NOMO-1 (cell line): ENCODE measurements around the gene MYO16.
A peak's percentile ranks its signal among the peaks of the same experiment; 100 is the strongest.

ENCODE experiments used
- DNase-seq, 2 experiments: peaks; one replicate each; lab custom pipeline; 2025; ENCODE audit not compliant: unreplicated experiment in 2 of 2; lab: John Stamatoyannopoulos, UW

MYO16 gene

GRCh38 chr13:108924134-108924533 is 294.7 kb downstream of the MYO16 start:
- no peak for DNase-seq

- no peak for DNase-seq
These were observed 295.1 kb downstream of the MYO16 start for GRCh38 chr13:108924541-108924940.

DNA sequence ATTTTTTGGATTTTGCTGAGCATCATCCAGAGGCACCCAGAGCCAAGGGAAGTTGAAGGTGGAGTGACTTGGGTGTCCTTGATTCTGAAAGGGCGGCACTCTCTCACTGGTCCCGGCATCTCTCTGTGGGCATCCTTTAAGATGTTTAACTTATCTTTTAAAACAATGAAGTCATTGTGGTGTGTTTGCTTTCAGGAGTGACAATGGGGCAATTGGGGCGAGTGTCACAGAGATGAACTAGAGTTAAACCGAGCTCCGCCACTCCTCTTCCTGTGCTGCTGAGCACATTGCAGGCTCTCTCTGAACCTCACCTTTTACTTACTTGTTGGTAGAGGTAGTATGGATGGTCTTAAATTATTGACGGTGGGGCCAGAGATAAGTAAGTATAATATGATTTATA is 295.7 kb downstream of the MYO16 start:
- no peak for DNase-seq

GRCh38 chr13:108926862-108927261 is 297.5 kb downstream of the MYO16 start:
- DNase-seq: no peak

GRCh38 chr13:108927615-108928014 is 298.2 kb downstream of the MYO16 start:
- DNase-seq: no peak

GRCh38 chr13:108929532-108930206 is 300.3 kb downstream of the MYO16 start:
- no peak for DNase-seq

- peak; percentile 36 to 49 for DNase-seq
These were observed 302.8 kb downstream of the MYO16 start for GRCh38 chr13:108932196-108932595.

DNA sequence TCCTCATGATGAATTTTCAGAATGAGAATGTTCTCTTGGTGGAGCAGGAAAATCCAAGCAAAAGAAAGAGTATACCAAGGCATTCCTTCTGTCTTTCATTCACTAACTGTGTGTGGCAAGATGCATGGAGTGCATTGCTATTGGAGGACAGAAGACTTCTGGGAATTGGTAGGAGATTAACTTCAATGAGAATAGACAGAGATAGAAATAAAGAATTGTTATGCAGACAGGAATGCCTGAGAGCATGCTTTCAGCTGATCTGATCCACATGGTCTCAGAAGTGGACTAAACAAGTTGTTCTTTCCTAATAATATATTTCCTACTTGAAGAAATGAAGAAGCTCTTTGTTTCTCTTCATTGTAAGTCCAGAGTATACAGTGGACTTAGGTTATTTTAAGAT is 303.6 kb downstream of the MYO16 start:
- DNase-seq: no peak

GRCh38 chr13:108938155-108938554 is 308.7 kb downstream of the MYO16 start:
- DNase-seq: no peak

- peak in 1 of 2 experiments; percentile 6 for DNase-seq
These were observed 310.7 kb downstream of the MYO16 start for GRCh38 chr13:108940121-108940520.

DNA sequence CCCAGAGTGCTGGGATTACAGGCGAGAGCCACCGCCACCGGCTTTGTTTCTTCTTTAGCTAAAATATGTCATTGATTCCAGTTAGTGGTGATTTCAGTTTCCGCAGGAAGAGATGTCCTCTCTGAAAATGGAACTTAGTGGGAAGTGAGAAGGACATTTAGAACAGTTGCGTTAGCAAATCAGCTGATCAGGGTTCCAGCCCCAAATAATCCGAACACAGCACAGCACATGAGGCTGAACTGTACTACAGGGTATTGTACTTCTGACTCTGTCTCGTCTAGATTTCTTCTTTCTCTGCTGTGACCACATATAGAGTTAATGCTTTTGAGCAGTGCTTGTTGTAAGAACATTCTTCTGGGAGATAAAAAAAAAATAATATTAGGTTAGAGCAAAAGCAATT is 314.4 kb downstream of the MYO16 start:
- no peak for DNase-seq

DNA sequence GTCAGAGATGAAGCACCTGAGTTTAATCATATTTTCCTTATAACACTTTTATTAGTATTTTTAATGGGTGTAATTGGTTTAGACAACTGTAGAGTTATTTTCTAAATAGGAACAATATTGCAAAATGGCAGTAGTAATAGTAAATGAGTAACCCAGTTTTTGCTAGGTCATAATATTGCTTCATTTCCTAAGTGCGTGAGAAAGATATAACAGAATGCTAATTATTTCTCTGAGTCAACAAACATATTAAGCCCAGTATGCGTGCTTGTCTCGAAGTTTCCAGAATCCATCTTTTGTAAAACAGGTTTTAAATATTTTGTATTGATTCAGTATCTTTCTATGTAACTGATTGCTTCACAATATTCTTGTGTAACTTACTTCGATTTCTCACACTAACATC is 315.3 kb downstream of the MYO16 start:
- DNase-seq: peak; percentile 56 to 80

DNA sequence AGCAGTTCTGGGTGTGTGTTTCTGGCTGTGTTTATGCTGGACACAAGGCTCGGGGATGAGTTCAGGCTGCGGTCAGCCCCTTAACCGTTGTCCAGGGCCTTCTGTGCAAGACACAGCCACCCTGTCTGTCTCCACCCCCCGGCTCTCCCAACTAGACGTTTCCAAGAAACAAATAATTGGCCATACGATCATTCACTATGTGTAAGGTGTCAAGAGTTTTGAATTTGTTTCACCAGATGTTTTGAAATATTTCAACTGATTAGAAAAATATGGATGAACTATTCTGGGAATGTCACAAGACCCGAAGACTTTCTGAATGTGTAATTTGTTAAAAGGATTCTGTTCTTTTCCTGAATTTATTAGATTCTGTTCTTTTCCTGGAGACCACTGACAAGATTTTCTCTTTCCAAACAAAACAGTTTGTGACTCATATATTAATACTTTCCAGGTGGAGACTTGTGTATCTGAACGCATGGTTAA is 318.2 kb downstream of the MYO16 start:
- no peak for DNase-seq

DNA sequence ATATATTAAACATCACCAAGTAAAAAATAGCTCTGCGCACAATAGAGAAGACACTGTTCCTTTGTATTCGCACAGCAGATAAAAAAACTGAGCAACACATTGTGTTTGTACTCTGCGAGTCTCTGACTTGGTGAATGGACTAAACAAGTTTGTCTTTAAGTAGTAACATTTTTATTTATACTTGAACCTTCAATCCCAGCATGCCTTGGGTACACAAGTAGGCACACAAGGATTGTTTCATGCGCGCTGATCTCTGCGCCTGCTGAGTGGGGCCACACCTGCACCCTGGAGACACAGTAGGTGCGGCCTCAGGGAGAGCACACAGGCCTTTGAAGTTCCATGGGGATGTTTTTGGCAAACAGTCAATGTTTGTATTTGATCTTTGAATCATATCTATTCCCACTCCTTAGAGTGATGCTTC is 318.9 kb downstream of the MYO16 start:
- DNase-seq: no peak

DNA sequence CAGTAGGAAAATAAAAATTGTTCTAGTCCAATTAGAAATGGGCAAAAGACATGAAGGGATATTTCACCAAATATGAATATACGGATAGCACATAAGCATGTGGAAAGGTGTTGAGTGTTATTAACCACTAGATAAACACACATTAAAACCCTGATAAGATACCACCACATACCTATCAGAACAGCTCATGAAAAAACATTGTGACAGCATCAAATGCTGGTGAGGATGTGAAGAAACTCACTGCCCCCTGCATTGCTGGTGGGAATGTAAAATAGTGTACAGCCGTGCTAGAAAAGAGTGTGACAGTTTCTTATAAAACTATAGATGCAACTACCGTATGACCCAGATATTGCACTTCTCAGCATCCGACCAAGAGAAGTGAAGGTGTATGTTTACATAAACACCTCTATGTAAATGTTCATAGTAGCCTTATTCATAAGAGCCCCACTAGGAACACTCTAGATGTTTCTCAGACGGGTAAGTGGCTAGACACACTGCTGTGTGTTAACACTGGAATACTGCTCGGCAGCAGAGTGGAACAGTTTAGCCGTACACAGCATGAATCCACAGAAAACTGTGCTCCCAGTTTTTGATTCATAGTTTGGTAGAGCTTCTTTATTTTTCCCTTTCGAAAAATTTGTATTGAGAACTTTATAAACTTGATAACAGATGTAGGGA is 321.1 kb downstream of the MYO16 start:
- DNase-seq: no peak

DNA sequence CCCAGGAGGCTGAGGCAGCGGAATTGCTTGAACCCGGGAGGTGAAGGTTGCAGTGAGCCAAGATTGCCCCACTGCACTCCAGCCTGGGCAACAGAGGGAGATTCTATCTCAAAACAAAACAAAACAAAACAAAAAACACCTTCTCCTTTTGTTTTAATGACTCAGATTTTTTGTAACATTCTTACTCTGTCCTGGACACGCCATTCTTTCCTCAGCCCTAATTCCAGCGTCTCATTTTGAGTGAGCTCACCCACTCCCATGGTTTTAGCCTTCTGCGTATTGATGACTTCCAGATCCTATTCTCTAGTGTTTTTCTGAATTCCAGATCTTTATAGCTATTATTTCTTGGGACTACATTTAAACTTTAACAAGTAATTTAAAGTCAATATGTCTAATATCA is 326.3 kb downstream of the MYO16 start:
- no peak for DNase-seq

DNA sequence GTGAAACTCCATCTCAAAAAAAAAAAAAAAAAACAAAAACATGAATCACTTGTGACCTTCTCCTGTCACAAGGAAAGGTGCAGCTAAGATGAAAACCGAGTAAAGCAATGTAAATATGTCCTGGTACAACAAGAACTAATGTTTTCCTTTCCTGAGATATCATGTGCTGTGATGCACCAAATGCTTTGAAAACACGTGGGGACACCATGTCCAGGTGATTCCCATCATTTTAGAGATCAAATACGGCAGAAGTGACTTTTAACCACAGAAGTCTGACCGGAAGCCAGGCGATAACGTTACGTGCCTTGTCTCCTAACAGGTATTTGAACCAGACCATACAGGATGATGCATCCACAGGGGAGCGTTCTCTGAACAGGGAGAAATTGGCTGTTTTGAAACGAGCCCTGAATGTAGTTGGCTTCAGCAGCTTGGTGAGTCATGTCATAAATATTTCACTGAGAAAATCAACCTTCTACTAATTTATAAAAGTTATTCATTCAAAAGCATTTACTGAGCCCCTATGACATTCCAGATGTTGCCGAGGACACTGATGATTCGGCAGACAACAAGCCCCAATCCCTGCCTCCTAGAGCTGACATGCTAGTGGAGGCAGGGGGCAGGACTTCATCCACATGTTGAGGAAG is 328.1 kb downstream of the MYO16 start:
- DNase-seq: no peak

GRCh38 chr13:108958013-108958376 is 328.6 kb downstream of the MYO16 start:
- DNase-seq: no peak

DNA sequence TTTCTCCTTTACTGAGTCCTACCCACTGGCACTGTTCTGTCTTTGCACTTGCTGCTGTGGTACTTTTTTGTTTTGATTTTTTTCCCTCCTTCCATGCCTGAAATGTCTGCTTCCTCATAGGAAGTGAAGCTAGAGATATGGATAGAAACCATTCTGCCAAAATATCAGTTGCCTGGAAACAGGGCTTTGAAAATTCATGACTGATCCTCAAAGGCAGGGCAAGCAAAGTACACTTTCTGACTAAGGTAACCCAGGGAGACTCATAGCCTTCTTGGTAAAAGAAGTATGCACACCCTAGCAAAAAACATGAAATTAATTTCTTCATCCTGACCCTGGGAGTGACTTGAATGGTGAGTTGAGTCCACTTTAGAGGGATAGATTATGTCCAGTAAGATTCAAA is 329.8 kb downstream of the MYO16 start:
- no peak for DNase-seq

- no peak for DNase-seq
These were observed 330.6 kb downstream of the MYO16 start for GRCh38 chr13:108960006-108960405.

DNA sequence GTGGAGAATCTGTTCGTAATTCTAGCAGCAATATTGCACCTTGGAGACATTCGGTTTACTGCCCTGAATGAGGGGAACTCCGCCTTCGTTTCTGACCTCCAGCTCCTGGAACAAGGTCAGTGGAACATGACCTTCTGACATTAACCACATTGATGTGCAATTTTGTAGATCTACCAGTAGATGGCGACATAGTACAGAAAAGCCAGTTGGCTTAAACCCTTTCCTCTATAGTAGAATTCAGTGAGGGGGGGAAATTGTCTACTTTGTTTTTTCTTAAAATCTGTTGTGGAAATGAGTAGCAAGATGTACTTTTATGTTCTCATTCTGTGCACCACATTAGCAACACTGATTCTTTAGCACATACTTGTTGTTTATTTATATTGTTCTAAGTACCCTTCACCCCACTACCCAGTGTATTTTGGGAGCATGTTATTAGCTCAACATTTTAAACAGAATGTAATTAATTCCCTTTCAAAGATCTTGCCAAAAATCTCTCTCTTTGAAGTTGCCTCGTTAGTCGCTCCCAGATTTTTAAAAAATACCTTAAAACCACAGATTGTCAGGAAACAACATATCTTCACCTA is 332.2 kb downstream of the MYO16 start:
- DNase-seq: peak; percentile 61 to 81

GRCh38 chr13:108962654-108963053 is 333.2 kb downstream of the MYO16 start:
- no peak for DNase-seq
